NCI-H187 treated with DMSO at 0.1 percent for 48 hours (cell line): ENCODE measurements around the gene CHCHD5.

Experiments
- DNase-seq: peaks from one replicate; lab custom pipeline; 2025; lab: John Stamatoyannopoulos, UW

CHCHD5 gene

GRCh38 chr2:112625474-112626114, 41.2 kb downstream of the CHCHD5 start:
- DNase-seq, result no peak

GRCh38 chr2:112626604-112627059, 42.2 kb downstream of the CHCHD5 start:
- no peak for DNase-seq

- no peak for DNase-seq
Observed at GRCh38 chr2:112627060-112628040, 42.9 kb downstream of the CHCHD5 start.

GRCh38 chr2:112629224-112629623, 44.8 kb downstream of the CHCHD5 start:
- no peak for DNase-seq

GRCh38 chr2:112629823-112630222, 45.4 kb downstream of the CHCHD5 start:
- no peak for DNase-seq

- DNase-seq, result no peak
Observed at GRCh38 chr2:112630268-112630667, 45.9 kb downstream of the CHCHD5 start.

GRCh38 chr2:112633708-112634107, 49.3 kb downstream of the CHCHD5 start:
- no peak for DNase-seq

GRCh38 chr2:112634153-112634873, 49.9 kb downstream of the CHCHD5 start:
- DNase-seq, result no peak

GRCh38 chr2:112634874-112635157, 50.4 kb downstream of the CHCHD5 start:
- no peak for DNase-seq

- DNase-seq, result no peak
Observed at GRCh38 chr2:112636605-112637288, 52.3 kb downstream of the CHCHD5 start.

- no peak for DNase-seq
Observed at GRCh38 chr2:112637289-112637660, 52.9 kb downstream of the CHCHD5 start.
